Measurements from ENCODE around the gene SMAD9.

SMAD9 gene

DNA sequence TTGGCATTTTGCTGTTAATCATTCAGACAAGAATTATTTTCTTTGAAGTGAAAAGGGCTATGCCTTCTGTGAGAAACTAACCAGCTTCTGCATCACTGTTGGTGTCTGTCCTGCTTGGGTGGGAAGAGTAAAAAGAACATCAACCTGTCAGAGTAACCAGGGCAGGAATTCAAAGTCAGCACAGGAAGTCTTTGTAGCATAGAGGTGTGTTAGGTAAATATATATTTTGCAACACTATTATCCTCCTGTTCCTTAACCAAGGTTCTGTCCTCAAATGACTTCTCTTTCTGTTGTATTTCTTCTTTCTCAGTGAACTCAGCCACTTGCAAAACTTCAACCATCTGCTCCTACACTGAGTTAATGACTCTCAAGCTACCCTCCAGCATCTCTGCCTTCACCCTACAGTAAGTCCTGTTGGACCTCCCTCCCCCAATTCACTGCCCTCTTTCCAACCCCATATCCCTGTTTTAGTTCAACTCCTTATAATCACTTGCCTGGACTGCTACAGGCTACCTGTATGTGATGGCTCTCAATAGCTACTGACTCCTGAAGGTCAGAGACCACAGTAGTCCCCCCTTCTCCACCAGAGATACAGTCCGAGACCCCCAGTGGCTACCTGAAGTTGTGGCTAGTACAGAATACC is 49.9 kb downstream of the SMAD9 start:
- in situ Hi-C loops (cut with MboI; ENCODE audit: low sequenced_read_pairs): no loop called here

DNA sequence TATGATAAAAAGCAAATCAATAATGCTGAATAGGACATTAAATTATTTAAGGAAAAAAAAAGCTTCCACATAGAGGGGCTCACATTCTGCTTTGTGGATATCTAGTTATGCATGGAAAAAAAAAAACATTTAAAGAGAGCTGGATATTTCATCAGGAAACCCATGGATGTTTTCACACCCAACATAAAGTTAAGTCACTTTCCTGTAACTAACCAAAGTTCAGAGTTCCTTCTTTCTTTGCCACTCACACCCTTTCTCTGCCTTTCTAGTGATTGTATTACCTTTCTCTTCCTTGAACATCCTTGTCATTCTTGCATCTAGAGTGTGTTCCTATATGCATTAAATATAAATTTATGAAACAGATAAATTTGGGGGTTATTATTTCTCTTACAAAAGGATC is 53.8 kb downstream of the SMAD9 start:
- in situ Hi-C loops (cut with MboI; ENCODE audit: low sequenced_read_pairs): no loop called here

DNA sequence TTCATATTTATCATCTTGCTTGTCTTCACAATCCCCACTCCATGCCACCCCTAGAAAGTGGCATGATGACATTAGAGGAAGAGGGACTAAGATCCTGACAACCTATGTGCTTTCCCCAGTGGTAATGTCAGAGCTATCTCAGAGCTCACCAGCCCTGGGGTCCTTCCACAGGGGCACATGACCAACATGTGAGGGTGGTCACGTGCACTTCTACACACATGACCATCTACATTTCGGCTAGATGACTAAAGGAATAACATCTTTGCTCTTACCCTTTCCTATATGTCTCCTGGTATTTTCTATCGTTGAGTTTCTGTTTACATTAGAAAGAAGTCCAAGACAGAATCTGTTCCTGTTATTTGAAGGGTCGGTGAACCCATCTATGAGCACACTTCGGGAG is 54.8 kb downstream of the SMAD9 start:
- in situ Hi-C loops (cut with MboI; ENCODE audit: low sequenced_read_pairs): no loop called here

DNA sequence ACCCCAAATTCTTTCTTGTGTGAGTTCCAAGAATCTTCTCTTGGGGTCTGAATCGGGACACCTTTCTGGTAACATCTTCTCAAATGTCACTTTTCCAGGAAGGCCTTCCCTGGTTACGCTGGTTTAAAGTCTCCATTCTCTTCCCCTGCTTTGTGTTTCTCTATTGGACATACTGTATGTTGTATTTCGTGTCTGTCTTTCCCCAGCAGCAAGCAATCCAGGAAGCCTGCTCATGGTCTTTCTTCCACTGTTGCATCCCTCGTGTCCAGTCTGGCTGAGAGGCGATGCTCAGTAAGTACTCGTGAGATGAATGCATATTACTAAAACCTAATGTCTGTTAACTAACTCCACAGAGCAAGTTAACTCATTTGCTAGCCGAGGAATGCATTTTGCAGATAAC is 57.3 kb downstream of the SMAD9 start:
- in situ Hi-C loops (cut with MboI; ENCODE audit: low sequenced_read_pairs): no loop called here

DNA sequence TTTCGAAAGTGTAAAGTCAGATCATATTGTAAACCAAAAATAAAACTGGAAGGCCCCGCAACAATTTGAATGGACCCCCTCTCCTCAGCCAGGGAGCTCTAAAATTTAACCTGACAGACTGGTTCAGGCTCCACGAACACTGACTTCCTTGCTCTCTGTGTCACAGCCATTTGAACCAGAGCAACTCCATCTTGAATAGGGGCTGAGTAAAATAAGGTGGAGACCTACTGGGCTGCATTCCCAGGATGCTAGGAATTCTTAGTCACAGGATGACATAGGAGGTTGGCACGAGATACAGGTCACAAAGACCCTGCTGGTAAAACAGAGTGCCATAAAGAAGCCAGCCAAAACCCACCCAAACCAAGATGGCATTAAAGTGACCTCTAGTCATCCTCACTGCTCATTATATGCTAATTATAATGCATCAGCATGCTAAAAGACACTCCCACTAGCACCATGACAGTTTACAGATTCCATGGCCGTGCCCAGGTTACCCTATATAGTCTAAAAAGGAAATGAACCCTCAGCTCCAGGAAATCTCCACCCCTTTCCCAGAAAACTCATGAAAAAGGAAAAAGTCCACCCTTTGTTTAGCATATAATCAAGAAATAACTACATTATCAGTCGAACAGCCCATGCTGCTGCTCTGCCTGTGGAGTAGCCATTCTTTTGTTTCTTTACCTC is 57.9 kb downstream of the SMAD9 start:
- in situ Hi-C loops (cut with MboI; ENCODE audit: low sequenced_read_pairs): no loop called here

DNA sequence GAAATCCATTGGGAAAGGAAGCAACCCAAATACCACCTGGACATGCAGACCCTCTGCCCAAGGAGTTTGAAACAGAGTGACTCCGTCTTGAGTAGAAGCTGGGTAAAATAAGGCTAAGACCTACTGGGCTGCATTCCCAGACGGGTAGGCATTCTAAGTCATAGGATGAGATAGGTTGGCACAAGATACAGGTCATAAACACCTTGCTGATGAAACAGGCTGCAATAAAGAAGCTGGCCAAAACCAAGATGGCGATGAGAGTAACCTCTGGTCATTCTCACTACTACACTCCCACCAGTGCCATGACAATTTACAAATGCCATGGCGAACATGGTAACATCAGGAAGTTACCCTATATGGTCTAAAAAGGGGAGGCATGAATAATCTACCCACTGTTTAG is 60.8 kb downstream of the SMAD9 start:
- in situ Hi-C loops (cut with MboI; ENCODE audit: low sequenced_read_pairs): no loop called here

DNA sequence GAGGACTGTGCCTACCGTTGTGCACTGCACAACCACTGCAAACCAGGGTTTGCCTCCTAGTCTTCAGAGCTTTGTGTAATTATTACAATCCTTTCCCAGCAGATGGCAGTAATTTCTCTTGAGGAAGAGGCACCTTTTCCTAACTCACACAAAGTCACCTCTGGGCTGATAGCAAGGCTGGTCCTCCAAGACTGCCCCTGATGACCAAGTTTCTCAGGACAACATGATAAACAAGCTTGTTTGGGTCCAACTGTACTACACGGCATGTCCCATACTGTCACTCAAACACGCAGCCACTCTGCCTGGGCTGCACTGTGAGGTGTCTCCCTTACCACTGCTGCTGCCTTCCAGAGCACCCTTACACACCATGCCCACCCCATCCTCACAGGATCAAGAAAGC is 61.7 kb downstream of the SMAD9 start:
- in situ Hi-C loops (cut with MboI; ENCODE audit: low sequenced_read_pairs): no loop called here

DNA sequence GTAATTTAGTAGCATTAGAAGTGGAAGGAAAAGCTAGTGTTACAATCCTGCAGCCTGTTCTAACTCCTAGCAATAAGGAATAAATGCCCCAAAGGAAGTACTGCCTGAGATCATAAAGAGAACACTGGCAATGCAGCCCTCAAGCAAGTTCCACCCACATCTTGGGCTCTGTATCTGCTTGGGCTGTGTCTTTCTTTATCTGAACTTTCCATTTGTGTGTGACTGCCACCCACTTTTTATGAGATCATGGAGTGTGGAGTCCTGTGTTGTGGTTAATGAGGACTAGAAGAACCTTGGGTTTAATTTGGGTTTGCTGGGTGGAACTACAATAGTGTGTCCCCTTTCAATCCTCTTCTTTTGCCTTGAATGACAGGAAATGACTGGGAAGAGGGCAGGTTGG is 62.8 kb downstream of the SMAD9 start:
- in situ Hi-C loops (cut with MboI; ENCODE audit: low sequenced_read_pairs): no loop called here

DNA sequence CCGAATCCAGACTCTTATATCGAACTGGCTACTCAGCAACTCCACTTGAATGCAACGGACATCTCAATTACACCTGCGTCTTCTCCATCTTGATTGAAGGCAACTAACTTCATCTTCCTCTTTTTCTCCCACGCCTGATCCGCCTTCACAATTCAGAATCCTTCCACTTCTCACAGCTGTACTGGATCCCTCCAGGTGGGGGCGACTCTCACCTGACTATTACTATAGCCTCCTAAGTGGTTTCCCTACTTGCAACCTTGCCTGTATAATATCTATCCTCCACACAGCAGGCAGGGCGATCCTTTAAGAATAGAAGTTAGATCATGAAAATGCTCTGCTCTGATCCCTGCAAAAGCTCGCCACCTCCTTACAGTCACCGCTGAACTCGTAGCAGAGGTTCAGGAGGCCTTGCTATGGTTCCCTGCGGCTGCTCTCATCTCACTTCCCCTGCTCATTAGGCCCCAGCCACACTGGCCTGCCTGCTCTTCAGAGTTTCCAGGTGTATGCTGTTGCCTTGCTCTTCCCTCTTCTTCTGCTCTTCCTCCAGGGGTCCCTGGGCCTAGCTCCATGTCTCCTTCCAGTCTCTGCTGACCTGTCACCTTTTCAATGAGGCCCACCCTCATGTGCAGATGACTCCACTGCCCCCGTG is 69.1 kb downstream of the SMAD9 start:
- in situ Hi-C loops (cut with MboI; ENCODE audit: low sequenced_read_pairs): no loop called here

DNA sequence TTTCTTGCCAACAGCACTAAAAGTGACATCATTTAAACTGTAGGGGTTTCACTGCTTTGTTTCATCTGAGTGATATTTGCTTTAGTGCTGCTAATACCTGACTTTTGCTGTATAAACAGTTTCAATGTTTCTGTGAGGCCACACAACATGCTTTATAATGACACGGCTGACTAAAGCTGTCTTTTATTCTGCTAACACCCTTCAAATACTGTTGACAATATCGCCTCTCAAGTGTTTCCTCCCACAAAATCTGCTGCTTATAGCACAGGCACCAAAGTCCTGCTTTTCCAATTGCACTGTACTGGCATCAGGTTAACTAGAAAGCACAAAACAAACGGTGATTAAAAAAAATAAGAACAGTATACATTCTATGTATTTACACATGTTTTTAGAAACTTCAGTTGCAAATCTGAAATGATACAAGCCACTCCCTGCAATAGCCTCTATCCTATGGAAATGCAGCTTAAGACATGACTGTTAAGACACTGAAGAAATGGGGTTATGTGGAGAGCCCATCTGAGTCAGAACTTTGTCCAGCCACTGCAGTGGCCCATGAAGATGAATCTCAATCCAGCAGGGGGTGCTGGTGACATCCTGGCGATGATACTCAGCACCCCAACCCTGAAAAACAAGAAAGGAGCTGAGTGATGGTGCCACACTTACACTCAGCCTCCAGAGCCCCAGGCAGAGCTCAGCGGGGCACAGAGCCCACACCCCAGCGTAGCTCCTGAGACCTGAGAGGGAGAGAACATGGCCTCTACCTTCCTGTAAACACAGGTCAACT is 71.6 kb downstream of the SMAD9 start:
- in situ Hi-C loops (cut with MboI; ENCODE audit: low sequenced_read_pairs): no loop called here

DNA sequence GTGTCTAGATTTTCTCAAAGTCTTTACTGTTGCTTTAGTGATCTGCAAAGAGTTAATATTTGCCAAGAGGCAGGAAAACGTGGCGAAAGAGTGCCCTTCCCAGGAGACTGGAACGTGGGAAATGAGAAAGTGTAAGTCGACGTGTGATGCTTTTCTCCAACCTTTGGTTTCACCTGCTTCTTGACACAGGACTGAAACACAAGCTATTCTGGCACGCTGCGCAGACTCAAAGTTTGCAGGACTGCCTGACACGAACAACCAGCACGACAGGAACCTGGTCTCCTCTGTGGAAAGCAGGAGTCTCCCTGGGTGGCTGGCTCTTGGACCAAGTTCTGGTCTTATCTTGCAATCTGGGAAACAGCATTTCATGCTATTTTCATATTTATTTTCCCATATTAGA is 72.4 kb downstream of the SMAD9 start:
- in situ Hi-C loops (cut with MboI; ENCODE audit: low sequenced_read_pairs): no loop called here

DNA sequence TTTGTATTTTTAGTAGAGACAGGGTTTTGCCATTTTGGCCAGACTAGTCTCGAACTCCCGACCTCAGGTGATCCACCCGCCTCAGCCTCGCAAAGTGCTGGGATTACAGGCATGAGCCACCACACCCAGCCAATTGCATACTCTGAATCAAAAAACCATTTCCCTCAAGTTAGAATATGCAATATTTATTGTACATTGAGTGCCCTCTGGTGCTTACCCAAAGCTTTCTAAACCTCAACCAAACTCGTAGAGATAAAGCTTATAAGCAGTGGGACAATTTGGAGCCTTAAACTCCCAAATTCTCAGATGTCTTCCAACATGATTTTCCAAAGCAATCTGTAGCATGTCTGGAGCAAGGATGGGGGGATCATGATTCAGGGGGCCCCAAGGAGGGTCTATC is 78.6 kb downstream of the SMAD9 start:
- in situ Hi-C loops (cut with MboI; ENCODE audit: low sequenced_read_pairs): no loop called here

DNA sequence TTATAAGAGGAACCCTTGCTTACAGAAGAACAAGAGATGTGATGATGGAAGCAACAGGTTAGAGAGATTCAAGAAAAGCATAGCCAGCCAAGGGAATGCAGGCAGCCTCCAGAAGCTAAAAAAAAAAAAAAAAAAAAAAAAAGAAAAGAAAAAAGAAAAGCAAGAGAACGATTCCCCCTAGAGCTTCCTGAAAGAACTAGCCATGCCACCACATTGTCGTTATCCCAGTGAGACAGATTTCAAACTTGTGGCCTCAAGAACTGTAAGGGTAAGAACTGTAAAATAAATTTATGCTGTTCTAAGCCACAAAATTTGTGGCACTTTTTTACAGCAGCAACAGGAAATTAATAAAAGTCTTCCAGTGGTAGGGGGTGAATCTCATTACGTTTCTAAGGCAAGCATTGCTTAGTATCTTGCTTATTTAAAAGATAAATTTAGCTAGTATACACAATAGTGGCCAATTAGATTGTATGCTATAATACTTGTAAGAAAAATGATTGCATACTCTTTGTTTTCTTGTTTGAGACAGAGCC is 79.3 kb downstream of the SMAD9 start:
- in situ Hi-C loops (cut with MboI; ENCODE audit: low sequenced_read_pairs): no loop called here

DNA sequence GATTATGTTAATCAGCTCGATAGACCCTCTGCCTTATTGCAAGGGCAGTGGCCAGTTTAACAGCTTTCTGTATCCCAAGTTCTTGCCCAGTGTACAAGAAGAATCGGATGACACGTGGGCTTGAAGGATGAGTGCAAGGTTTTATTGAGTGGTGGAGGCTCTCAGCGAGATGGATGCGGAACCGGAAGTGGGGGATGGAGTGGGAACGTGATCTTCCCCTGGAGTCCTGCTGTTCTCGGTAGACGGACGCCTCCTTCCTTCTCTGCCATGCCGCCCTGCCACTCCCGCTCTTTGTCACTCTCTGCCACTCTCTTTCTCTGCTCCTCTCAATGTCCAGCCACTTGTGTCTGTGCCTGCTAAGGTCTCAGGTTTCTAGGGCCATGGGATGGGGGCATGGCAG is 80.1 kb downstream of the SMAD9 start:
- in situ Hi-C loops (cut with MboI; ENCODE audit: low sequenced_read_pairs): no loop called here

DNA sequence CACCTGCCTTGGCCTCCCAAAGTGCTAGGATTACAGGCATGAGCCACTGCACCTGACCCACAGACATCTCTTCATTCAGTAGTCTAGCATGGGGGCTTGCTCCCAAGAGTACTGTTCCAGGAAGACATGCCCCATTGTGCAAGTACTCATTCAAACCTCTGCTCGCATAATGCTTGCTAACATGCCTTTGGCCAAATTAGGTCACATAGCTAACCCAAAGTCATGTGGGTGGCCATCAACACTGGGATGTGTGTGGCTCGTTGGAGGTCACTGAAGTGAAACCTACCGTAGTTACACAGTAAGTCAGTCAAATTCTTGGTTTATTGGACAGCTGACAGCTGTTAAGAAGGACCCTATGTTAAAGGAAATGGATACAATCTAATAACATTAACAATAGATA is 80.8 kb downstream of the SMAD9 start:
- in situ Hi-C loops (cut with MboI; ENCODE audit: low sequenced_read_pairs): no loop called here

DNA sequence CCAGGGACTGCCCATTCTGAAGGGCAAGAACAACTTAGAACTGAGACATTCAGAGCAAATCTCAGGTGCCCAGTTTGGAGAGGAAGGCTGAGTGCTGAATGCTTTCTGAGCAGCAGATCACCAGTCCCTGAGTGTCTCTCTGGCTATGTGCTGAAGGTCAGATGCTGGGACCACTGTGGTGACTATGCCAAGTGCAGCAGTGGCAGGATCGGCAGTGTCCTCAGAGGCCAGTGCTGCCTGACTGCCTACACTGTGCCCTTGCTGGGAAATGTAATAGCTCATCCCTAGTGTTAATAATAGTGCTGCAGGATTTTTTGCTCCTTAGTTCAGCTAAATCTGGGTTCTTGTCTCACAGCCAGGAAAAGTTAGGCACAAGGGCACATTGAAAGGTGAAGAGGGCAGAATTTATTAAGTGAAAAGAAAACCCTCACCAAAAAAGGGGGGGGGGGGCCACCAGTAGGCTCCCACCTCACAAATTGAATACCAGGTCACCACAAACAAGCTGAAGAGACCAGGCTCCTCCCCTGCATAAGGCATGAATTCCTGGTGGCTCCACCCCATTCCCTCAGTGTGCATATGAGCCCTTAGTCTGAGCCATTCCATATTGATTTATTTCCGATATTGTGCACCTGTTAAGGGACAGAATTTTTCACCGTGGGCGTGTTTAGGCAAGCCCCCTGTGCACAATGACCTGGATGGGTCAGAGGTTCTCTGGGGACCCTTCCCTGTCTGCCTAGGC is 82.5 kb downstream of the SMAD9 start:
- in situ Hi-C loops (cut with MboI; ENCODE audit: low sequenced_read_pairs): no loop called here

DNA sequence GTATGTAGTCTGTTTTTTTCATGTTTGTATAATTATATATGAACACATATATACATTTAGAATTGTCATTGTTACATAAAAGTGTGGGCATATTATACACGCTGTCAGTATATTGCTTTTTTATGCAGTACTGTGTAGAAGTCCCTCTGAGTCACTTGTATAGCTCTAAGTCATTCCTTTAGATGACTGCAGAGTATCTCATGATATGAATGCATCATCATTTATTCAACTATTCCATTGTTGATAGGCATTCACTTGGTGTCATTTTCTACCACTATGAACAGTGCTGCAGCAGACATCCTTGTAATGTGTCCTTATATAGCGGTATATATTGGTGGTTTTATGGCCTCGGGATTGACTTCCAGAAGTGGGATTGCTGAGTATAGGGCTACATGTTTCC is 85.7 kb downstream of the SMAD9 start:
- in situ Hi-C loops (cut with MboI; ENCODE audit: low sequenced_read_pairs): no loop called here

DNA sequence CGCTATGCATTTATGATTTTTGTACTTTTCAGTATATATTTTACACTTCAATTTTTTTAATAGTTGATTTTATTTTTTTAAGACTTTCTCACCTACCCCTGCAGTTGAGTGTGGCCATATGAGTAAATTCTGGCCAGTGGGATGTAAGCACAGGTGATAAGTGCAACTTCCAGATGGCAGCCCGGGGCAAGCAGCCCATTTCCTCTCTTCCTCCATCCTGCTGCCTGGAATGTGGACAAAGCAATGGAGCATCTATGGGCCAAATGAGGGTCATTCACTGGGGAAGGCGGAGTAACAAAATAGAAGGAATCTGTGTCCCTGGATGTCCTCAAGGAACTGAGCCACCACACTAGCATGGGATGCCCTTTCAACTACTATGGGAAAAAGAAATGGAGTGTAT is 88.7 kb downstream of the SMAD9 start:
- in situ Hi-C loops (cut with MboI; ENCODE audit: low sequenced_read_pairs): no loop called here

DNA sequence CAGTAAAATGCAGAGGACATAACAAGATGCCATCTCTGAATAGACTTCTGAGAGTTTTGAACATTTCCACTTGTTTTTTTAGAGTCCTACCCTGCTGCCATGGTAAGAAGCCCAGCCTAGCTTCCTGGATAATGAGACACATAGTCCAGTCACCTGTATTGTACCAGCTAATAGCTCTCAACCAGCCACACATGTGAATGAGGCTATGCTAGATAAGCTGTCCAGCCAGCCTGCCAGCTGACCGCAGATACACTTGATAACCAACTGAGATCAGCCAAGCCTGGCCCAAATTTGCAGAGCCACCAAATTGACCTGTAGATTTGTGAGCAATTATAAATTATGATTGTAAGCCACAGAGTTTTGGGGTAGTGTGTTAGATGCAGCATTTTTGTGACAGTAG is 90.3 kb downstream of the SMAD9 start:
- in situ Hi-C loops (cut with MboI; ENCODE audit: low sequenced_read_pairs): no loop called here

DNA sequence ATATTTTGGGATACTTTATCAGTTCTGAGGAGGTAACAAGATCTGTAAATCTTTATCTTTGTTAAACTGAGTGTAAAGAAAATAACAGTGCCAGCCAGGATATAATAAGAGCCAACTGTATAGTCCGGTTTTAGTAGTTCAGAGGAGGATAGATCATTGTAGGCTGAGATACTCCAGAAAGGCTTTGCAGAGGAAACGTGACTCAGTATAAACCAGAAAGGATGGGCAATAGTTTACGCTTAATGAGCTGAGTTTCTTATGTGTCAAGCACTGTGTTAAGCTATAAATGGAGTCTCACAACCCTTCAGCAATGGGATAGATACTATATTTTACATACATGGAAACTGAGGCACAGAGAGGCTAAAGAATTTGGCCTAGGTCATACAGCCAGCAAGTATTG is 97.3 kb downstream of the SMAD9 start:
- in situ Hi-C loops (cut with MboI; ENCODE audit: low sequenced_read_pairs): no loop called here

DNA sequence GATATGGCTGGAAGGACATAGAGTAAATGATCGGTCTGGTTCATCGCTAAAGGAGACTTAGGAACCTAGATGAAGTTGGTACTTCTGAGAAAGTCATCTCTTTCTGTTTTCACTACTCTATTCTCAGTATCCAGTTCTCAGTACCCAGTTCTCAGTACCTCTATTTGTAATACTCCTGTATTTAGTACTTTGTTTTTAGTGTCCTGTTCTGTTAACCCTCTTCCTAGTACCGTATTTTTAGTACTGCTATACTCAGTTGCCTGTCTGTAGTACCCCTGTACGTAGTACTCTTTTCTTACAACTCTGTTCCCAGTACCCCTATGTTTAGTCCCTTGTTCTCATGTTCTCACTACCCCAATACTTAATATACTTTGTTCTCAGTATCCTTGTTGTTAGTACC is 99.8 kb downstream of the SMAD9 start:
- in situ Hi-C loops (cut with MboI; ENCODE audit: low sequenced_read_pairs): no loop called here
